AML-193 (cell line): ENCODE results near the gene PCSK7.

Source experiments
- DNase-seq, 2 experiments: peaks; one replicate each; lab custom pipeline; 2025; lab: John Stamatoyannopoulos, UW

The PCSK7 gene

GRCh38 chr11:117182551-117182935 is 49.3 kb downstream of the PCSK7 start:
- DNase-seq: no peak

- no peak for DNase-seq
These were observed 50.0 kb downstream of the PCSK7 start for GRCh38 chr11:117181586-117182550.

GRCh38 chr11:117180661-117181585 is 51.0 kb downstream of the PCSK7 start:
- peak; percentile 65 to 66 for DNase-seq

GRCh38 chr11:117180020-117180419 is 51.9 kb downstream of the PCSK7 start:
- no peak for DNase-seq

GRCh38 chr11:117179048-117179999 is 52.5 kb downstream of the PCSK7 start:
- DNase-seq: peak in 1 of 2 experiments; percentile 9

GRCh38 chr11:117178210-117179034 is 53.5 kb downstream of the PCSK7 start, which contains the start of gene SIDT2:
Gene SIDT2, plus strand, starts transcription at chr11:117178743. Its CDS starts 521 bp downstream, at chr11:117179264.
- DNase-seq: peak; percentile 62 to 72

- no peak for DNase-seq
These were observed 54.2 kb downstream of the PCSK7 start for GRCh38 chr11:117177534-117178209.

- DNase-seq: no peak
These were observed 55.7 kb downstream of the PCSK7 start for GRCh38 chr11:117176186-117176585.

GRCh38 chr11:117175781-117176180 is 56.1 kb downstream of the PCSK7 start:
- DNase-seq: no peak

GRCh38 chr11:117175104-117175503 is 56.8 kb downstream of the PCSK7 start:
- DNase-seq: no peak

- DNase-seq: no peak
These were observed 59.0 kb downstream of the PCSK7 start for GRCh38 chr11:117172724-117173421.

- no peak for DNase-seq
These were observed 60.3 kb downstream of the PCSK7 start for GRCh38 chr11:117171404-117172061.

- no peak for DNase-seq
These were observed 60.9 kb downstream of the PCSK7 start for GRCh38 chr11:117171007-117171403.

- no peak for DNase-seq
These were observed 61.7 kb downstream of the PCSK7 start for GRCh38 chr11:117170210-117170609.

- DNase-seq: no peak
These were observed 62.1 kb downstream of the PCSK7 start for GRCh38 chr11:117169736-117170135.

GRCh38 chr11:117166491-117166890 is 65.4 kb downstream of the PCSK7 start:
- no peak for DNase-seq

- DNase-seq: no peak
These were observed 71.0 kb downstream of the PCSK7 start for GRCh38 chr11:117160826-117161225.

- DNase-seq: no peak
These were observed 72.0 kb downstream of the PCSK7 start for GRCh38 chr11:117159892-117160291.

- DNase-seq: no peak
These were observed 74.4 kb downstream of the PCSK7 start for GRCh38 chr11:117157507-117157906.
